Activated T-helper 1 cell treated with Interleukin-2 at 50 U/mL for 16 hours (primary cell): ENCODE data around the gene BOC.

Experiments
- DNase-seq: peaks from one replicate; pipeline ENCODE4 v3.0.0-alpha.2; 2020; ENCODE audit warnings: low read depth

BOC gene

DNA sequence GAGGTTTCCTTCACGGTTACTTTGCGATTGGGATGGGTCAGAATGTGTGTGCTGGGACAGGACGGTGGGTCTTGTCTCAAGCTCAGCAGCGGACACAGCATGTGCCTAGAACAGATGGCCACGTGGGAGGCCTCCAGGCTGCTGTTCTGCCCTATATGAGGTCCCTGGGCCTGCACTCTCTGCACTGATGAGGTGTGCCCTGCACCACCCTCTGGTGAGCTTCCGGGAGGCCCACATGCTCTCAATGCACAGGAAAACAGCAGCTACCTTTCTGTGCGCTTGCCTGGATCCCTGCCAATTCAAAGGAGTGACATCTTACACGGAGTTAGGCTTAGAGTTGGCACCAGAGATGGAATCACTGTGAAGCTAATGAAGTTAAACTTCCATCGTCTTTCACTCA is 59.8 kb downstream of the BOC start:
- DNase-seq: no peak

DNA sequence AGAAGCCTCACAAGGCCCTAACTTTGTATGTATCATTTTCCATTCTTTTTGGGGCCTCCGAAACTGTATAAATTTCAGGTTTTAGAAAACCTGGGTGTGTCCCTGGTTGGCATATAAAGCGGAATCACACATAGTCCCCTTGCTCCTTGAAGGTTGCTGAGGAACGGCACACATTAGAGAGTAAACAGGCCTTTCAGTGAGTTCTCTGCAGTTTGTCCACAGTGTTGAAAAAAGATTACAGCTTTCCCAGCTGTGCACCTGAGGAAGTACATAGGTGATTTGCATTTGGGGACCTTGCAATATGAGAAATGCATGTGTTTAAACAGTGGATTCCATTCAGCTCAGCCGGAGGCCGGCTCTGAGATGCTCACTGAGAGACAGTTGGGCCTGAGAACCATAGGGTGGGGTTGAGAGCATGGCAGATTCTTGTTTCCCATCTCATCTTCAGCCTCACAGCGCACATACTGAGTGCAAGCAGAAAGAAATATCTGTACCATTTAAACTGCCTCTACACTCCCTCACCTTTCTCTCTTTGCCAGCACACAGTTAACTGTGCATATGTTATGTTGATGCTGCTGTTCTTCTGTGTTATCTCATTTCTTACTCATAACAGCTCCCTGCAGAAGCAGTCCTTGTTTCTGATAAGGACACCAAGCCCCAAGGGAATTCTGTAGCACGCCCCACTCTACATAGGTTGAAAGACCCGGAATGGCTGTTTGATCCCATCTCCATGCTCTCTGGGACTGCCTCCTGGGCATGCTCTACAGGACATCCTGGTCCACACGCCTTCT is 60.4 kb downstream of the BOC start:
- no peak for DNase-seq

DNA sequence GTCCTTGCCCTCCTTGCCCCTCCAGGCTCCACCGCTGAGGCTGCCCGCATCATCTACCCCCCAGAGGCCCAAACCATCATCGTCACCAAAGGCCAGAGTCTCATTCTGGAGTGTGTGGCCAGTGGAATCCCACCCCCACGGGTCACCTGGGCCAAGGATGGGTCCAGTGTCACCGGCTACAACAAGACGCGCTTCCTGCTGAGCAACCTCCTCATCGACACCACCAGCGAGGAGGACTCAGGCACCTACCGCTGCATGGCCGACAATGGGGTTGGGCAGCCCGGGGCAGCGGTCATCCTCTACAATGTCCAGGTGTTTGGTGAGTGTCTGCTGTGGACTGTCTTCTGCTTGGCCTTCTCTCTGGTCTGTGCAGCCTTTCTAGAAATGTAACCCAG is 61.0 kb downstream of the BOC start:
- no peak for DNase-seq

DNA sequence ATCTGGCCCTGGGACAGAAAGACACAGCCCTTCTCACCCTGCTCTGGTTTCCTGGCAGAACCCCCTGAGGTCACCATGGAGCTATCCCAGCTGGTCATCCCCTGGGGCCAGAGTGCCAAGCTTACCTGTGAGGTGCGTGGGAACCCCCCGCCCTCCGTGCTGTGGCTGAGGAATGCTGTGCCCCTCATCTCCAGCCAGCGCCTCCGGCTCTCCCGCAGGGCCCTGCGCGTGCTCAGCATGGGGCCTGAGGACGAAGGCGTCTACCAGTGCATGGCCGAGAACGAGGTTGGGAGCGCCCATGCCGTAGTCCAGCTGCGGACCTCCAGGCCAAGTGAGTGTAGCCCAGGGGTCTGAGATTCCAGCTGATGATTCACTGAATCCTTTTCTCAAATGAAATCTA is 61.7 kb downstream of the BOC start:
- DNase-seq: no peak

DNA sequence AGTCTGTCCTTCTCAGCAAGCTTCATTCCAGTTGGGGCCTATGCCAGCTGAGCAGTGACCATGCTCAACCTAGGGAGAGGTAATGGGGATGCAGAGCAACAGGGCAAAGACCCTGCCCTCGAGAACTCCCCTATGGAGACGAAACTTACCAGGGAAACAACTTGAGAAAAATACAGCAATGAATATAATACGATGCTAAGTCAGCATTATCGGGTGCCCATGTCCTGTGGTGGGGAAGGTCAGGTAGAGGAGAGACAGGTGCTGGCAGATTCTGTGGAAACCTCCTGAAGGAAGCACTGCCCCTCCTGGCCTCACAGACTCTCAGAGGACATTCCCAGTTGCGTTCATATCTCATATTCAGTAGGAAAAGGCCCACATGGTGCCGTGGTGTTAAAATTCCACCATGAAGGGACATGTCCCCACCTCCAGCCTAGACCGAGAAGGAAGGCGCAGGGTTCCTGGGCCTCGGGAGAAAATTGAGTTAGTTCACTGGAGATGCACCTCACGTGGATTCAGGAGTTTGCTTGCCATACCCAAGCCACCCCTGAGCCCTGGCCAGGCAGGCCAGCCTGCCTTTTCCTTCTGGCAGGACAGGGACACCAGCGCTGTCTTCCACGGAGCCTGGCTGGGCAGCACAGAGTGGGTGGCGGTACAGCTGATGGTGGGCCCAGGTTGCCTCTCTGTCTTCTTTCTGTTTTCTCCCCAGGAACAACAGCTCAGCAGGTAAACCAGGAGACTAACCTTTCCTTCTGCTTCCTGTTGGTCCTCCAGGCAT is 62.4 kb downstream of the BOC start:
- DNase-seq: no peak

DNA sequence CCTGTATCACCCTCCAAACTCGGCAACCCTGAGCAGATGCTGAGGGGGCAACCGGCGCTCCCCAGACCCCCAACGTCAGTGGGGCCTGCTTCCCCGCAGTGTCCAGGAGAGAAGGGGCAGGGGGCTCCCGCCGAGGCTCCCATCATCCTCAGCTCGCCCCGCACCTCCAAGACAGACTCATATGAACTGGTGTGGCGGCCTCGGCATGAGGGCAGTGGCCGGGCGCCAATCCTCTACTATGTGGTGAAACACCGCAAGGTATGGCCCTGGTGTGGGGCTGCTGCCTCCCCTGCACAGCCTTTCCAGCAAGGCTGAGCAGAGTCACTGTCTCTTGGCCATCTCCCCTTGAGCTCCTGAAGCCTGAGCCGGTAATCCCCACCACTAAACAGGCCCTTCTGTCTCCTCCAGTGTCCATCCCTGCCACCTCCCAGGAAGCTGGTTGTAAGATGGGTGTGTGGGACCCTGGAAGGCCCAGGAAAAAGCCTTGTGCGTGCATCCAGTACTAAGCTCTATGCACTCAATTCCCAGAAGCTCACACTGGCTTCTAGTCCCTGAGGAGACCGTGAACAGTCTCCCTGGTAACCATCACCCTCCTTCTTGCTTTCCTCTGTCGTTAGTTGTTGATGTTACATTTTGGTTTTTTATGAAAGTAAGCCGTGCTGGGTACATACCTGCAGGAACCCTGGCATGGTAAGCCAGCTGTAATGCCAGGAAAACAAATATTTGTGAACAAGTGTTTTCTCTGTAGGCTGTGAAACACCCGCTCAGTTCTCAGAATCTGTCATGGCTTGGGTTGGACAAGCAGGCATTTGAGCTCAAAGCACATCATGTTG is 63.3 kb downstream of the BOC start:
- no peak for DNase-seq

DNA sequence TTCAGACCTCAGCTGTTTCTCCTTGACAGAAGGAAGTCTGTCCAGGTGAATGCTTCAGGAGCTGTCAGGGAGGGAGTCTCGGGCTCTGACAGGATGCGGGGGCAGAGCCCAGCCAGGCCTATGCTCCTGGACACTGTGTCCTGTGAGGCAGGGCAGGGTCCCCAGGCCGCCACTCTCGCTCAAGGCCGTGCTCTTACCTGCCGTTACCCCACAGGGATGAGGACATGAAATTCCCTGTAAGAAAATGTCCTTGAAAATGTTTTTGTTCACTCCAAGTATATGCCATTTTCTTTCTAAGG is 63.9 kb downstream of the BOC start:
- DNase-seq: no peak

DNA sequence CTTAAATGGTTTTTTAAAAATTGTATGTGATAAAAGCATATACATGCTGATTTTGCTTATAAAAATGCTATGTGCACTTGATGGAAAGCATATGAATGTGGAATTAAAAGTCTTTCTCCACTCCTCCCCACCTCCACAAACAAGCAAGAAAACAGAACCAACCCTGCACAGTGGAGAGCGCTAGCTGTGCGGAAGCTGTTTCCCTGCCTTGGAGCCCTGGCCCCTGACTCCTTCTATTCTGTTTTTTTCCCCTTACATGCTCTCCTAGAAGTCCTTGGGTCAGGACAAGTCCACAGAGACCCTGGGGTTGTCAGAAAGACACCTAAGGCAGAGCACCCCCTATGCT is 64.2 kb downstream of the BOC start:
- no peak for DNase-seq

DNA sequence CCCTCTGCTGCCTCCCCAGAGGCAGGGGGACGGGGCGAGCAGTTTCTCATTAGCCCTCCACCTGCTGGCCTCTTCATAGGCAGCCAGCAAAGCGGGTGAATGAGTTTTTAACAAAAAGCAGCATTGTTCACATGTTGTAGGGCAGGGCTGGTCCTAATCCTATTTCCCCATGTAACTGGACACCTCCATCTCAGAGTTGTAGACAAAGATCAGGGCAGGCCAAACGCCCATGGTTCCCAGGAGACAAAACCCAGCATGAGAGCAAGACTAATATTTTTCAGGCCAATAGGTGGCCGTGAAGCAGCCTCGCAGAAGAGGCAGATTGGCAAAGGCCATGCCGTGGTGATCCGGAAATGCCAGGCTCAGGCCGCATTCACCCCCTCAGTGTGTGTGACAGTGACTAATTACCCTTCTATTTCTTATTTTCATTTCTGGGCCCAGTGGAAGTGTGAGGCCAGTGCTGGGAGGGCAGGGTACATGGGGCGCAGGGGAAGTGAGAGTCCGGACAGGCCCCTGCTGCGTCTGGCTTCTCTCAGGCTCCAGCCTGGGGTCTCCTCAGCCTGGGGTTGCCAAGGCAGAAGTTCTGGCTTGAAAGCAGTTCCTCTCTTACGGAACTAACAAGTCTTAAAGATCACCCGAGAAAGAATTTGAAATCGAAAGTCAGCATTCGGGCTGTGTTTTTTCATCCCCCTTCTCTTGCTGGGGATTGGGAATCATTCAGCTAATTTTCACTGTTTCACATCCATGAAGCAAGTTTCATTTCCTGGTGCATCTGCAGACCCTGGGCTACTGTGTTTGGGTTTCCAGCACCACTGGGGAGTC is 64.8 kb downstream of the BOC start:
- no peak for DNase-seq

DNA sequence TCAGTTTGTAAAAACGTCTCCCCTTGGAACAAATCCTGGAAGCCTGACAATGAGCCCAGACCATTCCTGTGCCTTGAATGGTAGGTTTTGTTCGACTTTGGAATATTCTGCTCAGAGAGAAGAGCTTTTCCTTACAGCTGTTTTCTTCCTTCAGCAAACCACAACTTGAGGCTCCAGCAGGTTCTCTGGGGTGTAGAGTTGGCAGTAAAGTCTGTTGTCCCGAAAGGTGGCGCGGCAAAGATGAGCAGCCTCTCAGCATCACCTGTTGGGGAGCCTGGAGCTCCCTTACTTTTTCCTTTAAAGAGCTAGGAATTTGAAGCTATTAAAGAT is 65.4 kb downstream of the BOC start:
- DNase-seq: no peak

DNA sequence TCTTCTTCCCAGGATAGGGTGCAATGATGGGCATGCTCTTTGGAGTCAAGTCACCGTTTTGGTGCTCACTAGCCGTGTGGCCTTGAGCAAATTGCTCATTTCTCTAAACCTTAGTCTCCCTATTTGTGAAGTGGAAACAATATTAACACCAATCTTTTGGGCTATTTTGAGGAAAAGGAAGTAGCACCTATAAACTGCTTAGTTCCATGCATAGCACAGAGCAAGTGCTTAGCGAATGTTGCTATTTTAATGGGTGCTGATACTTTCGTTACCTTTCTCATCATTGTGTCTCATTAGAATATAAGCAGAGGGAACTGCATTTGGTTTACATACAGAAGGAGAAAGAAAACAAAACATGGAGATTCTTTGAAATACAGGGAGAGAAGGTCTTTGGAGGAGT is 66.1 kb downstream of the BOC start:
- no peak for DNase-seq

DNA sequence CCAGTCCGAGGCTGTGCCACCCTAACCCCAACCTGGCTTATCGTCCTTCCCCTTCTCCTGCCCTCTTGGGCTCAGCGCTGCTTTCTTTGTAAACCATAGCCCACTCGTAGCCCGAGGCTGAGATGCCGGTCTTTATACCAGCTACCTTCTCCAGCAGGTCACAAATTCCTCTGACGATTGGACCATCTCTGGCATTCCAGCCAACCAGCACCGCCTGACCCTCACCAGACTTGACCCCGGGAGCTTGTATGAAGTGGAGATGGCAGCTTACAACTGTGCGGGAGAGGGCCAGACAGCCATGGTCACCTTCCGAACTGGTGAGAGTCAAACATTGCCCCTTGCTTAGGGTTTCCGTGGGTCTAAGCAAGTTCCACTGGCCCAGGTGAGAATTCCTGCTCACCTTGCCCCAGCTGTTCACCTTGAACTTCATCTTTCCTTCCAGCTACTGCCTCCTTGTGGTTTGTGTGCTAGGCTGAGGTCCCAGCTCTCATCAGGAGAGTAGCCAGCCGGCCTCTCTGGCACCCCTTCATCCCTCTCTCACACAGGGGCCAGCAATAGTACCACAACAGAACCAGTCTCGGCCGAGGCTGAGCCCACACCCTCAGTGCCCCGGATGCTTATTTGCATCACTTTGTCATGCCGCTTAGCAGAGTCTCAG is 66.7 kb downstream of the BOC start:
- no peak for DNase-seq

DNA sequence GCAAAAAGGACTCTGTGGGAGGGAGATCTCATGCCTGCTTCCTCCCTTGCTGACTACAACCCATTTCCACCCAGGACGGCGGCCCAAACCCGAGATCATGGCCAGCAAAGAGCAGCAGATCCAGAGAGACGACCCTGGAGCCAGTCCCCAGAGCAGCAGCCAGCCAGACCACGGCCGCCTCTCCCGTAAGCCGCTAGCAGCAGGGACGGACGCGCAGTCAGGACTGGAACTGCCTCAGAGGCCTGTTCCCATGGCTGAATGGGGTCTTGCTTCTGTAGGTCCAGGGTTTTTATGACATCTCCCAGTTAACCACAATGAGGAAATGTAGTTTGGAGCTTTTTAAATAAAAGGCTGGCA is 67.2 kb downstream of the BOC start:
- no peak for DNase-seq

DNA sequence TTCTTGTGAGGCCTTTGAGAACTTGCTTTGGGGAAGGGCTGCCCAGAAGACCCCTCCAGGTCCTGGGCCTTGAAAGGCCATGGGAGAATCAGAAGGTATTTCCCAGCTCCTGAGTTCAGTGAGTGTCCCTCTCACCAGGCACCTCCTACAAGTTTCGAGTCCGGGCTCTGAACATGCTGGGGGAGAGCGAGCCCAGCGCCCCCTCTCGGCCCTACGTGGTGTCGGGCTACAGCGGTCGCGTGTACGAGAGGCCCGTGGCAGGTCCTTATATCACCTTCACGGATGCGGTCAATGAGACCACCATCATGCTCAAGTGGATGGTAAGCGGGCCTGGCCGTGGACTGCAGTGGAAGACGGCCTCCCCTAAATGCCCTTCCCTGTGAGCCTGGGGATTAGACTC is 68.3 kb downstream of the BOC start:
- no peak for DNase-seq

DNA sequence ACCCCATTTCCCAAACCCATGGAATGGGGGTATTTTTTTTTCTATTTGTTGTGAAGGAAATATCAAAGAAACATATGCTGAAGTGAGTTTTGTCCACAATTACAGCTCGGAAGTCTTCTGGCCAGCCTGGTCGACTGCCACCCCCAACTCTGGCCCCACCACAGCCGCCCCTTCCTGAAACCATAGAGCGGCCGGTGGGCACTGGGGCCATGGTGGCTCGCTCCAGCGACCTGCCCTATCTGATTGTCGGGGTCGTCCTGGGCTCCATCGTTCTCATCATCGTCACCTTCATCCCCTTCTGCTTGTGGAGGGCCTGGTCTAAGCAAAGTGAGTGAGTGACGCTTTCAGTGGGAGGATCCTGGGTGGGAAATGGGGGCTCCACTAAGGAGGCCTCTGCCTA is 71.9 kb downstream of the BOC start:
- no peak for DNase-seq

DNA sequence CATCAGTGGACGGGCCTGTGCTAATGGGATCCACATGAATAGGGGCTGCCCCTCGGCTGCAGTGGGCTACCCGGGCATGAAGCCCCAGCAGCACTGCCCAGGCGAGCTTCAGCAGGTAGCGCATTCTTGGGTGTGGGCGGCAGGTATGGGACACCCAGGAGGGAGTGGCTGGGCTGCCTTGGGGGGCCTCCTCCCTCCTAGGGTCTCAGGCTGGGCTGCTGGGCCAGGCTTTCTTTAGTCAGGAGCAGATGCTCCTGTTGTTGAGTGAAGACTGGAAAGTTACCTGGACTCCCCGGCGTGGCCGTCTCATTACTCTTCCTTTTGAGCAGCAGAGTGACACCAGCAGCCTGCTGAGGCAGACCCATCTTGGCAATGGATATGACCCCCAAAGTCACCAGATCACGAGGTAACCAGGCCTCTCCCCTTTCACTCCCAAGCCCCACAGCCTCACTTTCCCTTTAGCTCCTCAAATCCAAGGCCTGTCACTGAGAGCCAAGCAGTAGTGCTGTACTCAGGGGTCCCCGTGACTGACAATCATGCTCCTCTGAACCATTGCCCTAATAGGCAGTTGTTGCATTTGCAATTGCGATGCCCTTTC is 73.2 kb downstream of the BOC start:
- no peak for DNase-seq

DNA sequence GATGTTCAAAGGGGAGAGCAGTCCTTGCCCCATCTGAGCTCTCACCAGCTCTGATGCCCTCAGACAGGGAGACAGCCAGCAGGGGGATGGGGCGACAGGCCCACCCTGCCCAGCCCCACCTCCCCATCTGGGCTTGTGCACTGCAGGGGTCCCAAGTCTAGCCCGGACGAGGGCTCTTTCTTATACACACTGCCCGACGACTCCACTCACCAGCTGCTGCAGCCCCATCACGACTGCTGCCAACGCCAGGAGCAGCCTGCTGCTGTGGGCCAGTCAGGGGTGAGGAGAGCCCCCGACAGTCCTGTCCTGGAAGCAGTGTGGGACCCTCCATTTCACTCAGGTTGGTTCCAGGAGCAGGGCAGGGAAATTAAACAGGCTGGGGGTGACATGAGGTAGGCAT is 73.9 kb downstream of the BOC start:
- no peak for DNase-seq

DNA sequence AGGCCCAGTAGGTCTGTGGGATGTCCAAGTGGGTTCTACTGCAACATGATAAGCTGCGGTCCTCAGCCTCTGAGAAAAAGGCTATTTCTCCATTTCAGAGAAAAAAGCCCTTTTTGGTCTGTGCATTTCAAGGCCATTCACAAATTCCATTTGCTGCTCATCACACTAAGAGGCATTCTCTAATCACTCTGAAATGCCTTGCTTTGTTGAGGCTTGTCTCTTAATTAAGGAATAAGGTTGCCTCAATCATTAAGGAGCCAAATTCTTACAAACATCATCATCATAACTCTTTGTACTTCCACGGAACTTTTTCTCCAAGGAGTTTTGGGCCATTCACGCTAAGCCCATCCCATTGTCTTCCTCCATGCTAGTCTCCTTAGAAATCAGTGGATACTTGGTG is 74.4 kb downstream of the BOC start:
- DNase-seq: no peak

DNA sequence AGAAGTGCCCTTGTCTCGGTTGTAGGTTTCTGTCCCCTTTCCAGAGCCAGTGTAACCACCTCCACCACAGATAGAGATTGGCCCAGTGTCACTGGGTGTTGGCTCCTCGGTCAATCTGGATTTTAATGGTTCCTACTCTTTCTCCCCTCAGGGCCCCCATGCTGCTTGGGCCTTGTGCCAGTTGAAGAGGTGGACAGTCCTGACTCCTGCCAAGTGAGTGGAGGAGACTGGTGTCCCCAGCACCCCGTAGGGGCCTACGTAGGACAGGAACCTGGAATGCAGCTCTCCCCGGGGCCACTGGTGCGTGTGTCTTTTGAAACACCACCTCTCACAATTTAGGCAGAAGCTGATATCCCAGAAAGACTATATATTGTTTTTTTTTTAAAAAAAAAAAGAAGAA is 75.2 kb downstream of the BOC start:
- no peak for DNase-seq

DNA sequence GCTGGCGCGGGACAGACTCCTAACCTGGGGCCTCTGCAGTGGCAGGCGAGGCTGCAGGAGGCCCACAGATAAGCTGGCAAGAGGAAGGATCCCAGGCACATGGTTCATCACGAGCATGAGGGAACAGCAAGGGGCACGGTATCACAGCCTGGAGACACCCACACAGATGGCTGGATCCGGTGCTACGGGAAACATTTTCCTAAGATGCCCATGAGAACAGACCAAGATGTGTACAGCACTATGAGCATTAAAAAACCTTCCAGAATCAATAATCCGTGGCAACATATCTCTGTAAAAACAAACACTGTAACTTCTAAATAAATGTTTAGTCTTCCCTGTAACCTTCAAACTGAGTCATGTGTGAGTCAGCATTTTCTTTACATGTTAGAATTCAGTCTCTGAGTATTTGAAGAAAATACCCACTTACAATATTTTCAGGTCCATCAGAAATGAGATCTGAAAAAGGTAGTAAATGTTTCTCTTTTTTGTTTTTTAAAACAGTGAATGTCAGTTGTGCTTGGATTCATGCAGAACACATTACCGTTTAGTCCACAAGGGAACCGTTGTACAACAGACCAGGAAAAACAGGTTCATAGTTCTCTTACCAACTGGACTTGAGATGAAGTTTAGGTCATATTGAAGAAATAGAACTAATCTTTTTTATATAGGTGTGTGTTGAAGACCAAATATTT is 75.9 kb downstream of the BOC start:
- DNase-seq: no peak
